GM18499 (cell line): ENCODE data around the gene TIGIT.

ENCODE experiments used
- ATAC-seq: cut with Tn5 transposase; IDR thresholded peaks from one replicate; pipeline ENCODE4 v1.9.1; 2021; ENCODE audit warnings: moderate number of reproducible peaks; ENCODE audit not compliant: insufficient read depth, unreplicated experiment

Gene TIGIT

GRCh38 chr3:114350271-114350670, 56.4 kb downstream of the TIGIT start:
- ATAC-seq, result no peak

GRCh38 chr3:114350690-114351089, 56.9 kb downstream of the TIGIT start:
- no peak for ATAC-seq

GRCh38 chr3:114351123-114351821, 57.4 kb downstream of the TIGIT start:
- ATAC-seq, result no peak

- no peak for ATAC-seq
Measured at GRCh38 chr3:114351822-114352145, 58.0 kb downstream of the TIGIT start.

GRCh38 chr3:114355653-114356052, 61.8 kb downstream of the TIGIT start:
- ATAC-seq, result no peak

- no peak for ATAC-seq
Measured at GRCh38 chr3:114356066-114356465, 62.2 kb downstream of the TIGIT start.

GRCh38 chr3:114356525-114356924, 62.7 kb downstream of the TIGIT start:
- ATAC-seq, result no peak
